ENCODE data around the gene OR8S1.
"Not testable (repeated sequence)": the region's sequence is repeated elsewhere in the genome, so short reads cannot be mapped to it uniquely, and the experiment has no call there.

- TF ChIP-seq EZH2phosphoT487 (IDR thresholded peaks at IDR 0.05; ENCODE audit: insufficient read depth, low read depth); EZH2 (IDR thresholded peaks at IDR 0.05; ENCODE audit: insufficient read depth, poor library complexity, severe bottlenecking): not testable (repeated sequence)
These were observed 36.0 kb upstream of the OR8S1 start for GRCh38 chr12:48489456-48489855.
